PC-3 (cell line): Measurements from ENCODE around the gene DKKL1.

Source experiments
- EZH2 ChIP-seq: fragments of 300-600 bp; sonication (generic); IDR thresholded peaks from one replicate; pipeline ENCODE4 v1.6.1; 2017; ENCODE audit warnings: antibody characterized with exemption, mild to moderate bottlenecking, low read length; ENCODE audit not compliant: unreplicated experiment
- TF ChIP-seq, protein P1 (sequence below): fragments of 300-600 bp; sonication (generic); conservative IDR thresholded peaks from 2 replicates; pipeline ENCODE4 v1.5.1; 2017; ENCODE audit warnings: antibody characterized with exemption, low read depth, mild to moderate bottlenecking, low read length

DNA sequence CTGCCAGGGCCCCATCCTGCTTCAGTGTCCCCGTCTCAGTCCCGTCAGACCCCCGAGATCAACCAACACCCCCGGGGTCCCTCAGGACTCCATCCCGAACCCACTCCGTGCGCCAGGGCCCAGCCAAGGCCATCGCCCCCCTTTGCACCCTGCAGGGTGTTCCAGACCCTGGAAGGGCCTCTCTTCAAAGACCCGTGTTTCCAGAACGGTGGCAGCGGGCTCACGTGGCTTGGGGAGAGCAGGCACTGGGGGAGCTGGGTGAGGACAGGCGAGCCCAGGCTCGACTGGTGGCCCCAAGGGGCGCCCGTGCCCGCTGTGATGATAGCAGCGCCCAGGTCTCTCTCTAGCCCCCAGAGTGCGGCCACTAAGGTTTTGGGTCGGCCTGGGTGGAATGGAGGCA lies 25.7 kb downstream of the DKKL1 start:
- TF ChIP-seq, protein P1, sequence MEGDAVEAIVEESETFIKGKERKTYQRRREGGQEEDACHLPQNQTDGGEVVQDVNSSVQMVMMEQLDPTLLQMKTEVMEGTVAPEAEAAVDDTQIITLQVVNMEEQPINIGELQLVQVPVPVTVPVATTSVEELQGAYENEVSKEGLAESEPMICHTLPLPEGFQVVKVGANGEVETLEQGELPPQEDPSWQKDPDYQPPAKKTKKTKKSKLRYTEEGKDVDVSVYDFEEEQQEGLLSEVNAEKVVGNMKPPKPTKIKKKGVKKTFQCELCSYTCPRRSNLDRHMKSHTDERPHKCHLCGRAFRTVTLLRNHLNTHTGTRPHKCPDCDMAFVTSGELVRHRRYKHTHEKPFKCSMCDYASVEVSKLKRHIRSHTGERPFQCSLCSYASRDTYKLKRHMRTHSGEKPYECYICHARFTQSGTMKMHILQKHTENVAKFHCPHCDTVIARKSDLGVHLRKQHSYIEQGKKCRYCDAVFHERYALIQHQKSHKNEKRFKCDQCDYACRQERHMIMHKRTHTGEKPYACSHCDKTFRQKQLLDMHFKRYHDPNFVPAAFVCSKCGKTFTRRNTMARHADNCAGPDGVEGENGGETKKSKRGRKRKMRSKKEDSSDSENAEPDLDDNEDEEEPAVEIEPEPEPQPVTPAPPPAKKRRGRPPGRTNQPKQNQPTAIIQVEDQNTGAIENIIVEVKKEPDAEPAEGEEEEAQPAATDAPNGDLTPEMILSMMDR: no peak
- no peak for TF ChIP-seq EZH2
